ENCODE data around the gene CHADL. TPM values are rescaled to one million over a fixed set of nuclear protein-coding genes. Genes with fewer than 3 reads are reported as not detected.

CHADL gene
- total RNA-seq, 1 donor from 2014 or later: 0.27 TPM

DNA sequence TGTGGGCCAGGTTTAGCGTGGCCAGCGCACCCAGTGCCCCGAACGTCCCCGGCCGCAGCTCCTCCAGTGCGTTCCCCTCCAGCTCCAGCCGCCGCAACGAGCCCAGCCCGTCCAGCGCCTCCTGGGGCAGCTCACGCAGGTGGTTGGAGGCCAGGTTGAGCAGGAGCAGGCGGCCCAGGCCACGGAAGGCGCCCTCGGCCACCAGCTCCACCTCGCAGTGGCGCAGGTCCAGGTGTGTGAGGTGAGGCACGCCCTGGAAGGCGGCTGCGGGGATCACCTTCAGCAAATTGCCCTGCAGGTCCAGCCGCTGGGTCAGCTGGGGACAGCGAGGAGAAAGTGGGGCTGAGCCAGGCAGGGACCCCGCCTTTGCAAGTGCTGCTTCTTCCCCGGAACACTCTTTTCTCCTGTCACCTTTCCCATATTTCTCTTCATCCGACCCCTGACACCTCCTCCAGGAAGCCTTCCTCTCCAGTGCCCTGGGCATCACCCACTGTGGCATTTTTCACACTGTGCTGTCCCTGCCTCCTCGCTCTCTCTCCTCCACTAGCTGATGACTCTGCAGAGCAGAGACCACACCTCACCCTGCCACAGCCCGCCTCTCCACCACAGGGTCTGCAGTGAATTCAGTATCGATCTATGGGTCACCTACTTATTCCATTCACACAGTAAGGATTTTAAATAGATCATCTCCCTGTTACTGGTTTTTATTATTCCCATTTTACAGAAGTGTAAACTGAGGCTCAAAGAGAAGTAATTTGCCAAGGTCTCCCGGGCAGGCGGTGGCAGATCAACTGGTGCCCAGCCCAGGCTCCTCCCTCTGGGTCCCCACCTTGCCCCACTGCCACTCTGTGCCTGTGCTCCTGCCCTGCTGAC is 1.9 kb downstream of the CHADL start:
- Mint-ChIP-seq H3K4me1 (ENCODE audit: low read depth, unreplicated experiment) (no peaks in the 10 kb centered on the region), H3K27me3 (ENCODE audit: unreplicated experiment) (peaks cover 7% of the 10 kb centered on the region), H3K36me3 (ENCODE audit: unreplicated experiment) (no peaks in the 10 kb centered on the region), H3K4me3 (ENCODE audit: unreplicated experiment) (peak overlapping the region; percentile 64), H3K27ac (ENCODE audit: unreplicated experiment) (no peak overlapping the region), H3K9me3 (ENCODE audit: unreplicated experiment) (no peaks in the 10 kb centered on the region)
- TF ChIP-seq, protein P1, sequence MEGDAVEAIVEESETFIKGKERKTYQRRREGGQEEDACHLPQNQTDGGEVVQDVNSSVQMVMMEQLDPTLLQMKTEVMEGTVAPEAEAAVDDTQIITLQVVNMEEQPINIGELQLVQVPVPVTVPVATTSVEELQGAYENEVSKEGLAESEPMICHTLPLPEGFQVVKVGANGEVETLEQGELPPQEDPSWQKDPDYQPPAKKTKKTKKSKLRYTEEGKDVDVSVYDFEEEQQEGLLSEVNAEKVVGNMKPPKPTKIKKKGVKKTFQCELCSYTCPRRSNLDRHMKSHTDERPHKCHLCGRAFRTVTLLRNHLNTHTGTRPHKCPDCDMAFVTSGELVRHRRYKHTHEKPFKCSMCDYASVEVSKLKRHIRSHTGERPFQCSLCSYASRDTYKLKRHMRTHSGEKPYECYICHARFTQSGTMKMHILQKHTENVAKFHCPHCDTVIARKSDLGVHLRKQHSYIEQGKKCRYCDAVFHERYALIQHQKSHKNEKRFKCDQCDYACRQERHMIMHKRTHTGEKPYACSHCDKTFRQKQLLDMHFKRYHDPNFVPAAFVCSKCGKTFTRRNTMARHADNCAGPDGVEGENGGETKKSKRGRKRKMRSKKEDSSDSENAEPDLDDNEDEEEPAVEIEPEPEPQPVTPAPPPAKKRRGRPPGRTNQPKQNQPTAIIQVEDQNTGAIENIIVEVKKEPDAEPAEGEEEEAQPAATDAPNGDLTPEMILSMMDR (IDR thresholded peaks at IDR 0.05; ENCODE audit: partially characterized antibody, unreplicated experiment): no peak
- no peak for DNase-seq

DNA sequence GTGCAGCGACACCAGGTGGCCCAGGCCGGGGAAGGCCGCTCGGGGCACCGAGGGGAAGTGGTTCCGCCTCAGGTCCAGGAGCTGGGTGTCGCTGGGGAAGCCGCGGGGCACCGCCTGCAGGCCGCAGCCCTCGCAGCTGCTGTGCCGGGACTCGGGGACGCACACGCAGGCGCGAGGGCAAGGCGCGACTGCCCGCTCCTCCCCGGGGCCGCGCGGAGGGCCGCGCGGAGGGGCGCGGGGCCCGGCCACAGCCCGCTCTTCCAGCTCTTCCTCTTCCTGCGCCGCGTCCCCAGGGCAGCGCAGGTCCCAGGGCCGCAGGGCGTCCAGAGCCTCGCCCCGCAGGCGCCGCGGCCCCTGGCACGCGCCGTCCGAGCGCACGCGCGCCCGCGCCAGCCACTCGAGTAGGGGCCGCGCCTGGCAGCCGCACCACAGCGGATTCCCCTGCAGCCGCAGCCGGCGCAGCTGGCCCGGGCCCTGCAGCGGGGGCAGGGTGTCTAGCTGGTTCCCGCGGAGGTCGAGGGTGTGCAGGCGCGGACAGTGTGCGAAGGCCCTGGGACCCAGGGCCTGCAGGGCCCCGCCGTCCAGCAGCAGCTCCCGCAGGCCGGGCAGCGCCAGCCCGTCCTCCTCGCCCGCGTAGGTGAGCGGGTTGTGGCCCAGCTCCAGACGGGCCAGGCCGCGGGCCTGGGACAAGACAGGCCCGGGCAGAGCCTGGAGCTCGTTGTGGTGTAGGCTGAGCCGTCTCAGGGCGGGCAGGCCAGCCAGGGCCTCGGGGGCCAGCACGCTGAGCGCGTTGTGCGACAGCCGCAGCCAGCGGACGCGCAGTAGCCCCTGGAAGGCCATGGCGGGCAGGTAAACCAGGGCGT is 2.8 kb downstream of the CHADL start:
- no peaks in the 10 kb centered on the region for H3K4me1 Mint-ChIP-seq (ENCODE audit: low read depth, unreplicated experiment)
- H3K4me3 Mint-ChIP-seq (ENCODE audit: unreplicated experiment): no peak overlapping the region
- TF ChIP-seq, protein P1 (IDR thresholded peaks at IDR 0.05; ENCODE audit: partially characterized antibody, unreplicated experiment): peak; percentile 19
- no peaks in the 10 kb centered on the region for H3K36me3 Mint-ChIP-seq (ENCODE audit: unreplicated experiment)
- H3K9me3 Mint-ChIP-seq (ENCODE audit: unreplicated experiment): no peaks in the 10 kb centered on the region
- H3K27ac Mint-ChIP-seq (ENCODE audit: unreplicated experiment): no peak overlapping the region
- peak; percentile 66 for DNase-seq
- peaks cover 7% of the 10 kb centered on the region for H3K27me3 Mint-ChIP-seq (ENCODE audit: unreplicated experiment)

DNA sequence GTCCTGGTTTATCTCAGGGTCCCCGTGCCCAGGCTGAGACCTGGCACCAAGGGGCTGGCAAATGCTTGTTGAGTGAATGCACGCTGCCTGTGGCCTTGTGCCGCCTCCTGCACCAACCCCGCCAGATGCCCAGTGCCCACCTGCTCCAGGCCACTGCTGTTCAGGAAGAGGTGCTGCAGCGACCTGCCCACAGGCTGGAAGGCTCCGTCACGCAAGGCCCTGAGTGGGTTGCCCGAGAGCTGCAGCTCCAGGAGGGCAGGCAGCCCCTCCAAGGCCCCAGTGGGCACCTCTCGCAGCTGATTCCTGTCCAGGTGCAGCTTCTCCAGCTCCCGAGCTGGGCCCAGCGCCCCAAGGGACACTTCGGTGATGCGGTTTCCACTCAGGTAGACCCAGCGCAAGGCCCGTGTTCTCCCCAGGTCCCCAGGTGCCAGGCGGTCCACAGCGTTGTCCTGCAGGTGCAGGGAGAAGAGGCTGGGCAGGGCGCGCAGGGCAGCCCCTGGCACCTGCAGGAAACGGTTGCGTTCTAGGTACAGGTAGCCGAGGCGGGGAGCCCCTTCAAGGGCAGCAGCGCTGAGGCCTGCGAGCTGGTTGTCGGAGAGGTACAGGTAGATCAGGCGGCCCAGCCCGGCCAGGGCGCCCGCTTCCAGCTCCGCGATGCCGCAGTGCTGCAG is 3.6 kb downstream of the CHADL start:
- H3K4me3 Mint-ChIP-seq (ENCODE audit: unreplicated experiment): peak overlapping the region; percentile 63

DNA sequence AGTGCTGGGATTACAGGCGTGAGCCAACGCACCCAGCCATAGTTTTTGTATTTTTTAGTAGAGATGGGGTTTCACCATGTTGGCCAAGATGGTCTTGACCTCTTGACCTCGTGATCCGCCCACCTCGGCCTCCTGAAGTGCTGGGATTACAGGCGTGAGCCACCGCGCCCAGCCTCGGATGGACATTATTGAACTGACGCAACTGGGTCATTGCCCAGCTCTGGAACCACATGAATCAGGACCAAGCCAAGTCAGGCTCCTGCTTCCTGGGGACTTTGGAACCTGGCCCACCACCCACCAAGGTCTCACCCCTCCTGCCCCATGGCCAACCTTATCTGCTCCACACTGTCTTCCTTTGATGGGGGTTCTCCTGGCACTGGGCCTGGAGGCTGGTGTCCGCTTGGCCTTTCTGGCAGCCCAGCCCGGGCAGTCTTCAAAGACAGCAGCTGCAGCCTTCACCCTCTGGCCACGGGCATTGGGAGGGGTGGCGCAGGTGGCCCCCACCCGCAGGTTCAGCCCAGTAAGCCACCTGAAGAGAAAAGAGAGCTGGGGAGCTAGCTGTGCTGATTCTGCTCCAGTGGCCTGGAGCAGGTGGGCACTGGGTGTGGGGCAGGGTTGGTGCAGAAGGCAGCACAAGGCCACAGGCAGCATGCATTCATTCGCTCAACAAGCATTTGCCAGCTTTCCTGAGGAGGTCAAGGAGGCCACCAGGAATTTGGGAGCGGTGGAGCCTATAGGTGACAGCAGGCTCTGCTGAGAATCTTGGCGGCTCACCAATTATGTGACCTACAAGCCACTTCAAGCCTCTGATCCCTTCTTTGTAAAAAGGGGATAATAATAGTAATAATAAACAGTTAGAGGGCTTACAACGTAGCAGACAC is 5.7 kb downstream of the CHADL start:
- Mint-ChIP-seq H3K27me3 (ENCODE audit: unreplicated experiment) (peaks cover 5% of the 10 kb centered on the region), H3K36me3 (ENCODE audit: unreplicated experiment) (no peaks in the 10 kb centered on the region), H3K4me3 (ENCODE audit: unreplicated experiment) (no peak overlapping the region), H3K9me3 (ENCODE audit: unreplicated experiment) (peaks cover 5% of the 10 kb centered on the region), H3K27ac (ENCODE audit: unreplicated experiment) (no peak overlapping the region), H3K4me1 (ENCODE audit: low read depth, unreplicated experiment) (no peaks in the 10 kb centered on the region)
- TF ChIP-seq, protein P1 (IDR thresholded peaks at IDR 0.05; ENCODE audit: partially characterized antibody, unreplicated experiment): no peak
- DNase-seq: no peak

More for the DNA sequence above, 3.6 kb downstream of the CHADL start:
- Mint-ChIP-seq H3K27ac (ENCODE audit: unreplicated experiment) (no peak overlapping the region), H3K4me1 (ENCODE audit: low read depth, unreplicated experiment) (no peaks in the 10 kb centered on the region), H3K9me3 (ENCODE audit: unreplicated experiment) (no peaks in the 10 kb centered on the region), H3K27me3 (ENCODE audit: unreplicated experiment) (peaks cover 7% of the 10 kb centered on the region), H3K36me3 (ENCODE audit: unreplicated experiment) (no peaks in the 10 kb centered on the region)
- TF ChIP-seq, protein P1 (IDR thresholded peaks at IDR 0.05; ENCODE audit: partially characterized antibody, unreplicated experiment): no peak
- DNase-seq: no peak

Data from glutamatergic neuron (in vitro differentiated cells).